ENCODE measurements around the gene FOXP1.

GRCh38 chr3:71579935-71580406 is 3.6 kb downstream of the FOXP1 start:
- no peak for TF ChIP-seq CTCF (IDR thresholded peaks at IDR 0.05)
- TF ChIP-seq POLR2A (IDR thresholded peaks at IDR 0.05): no peak

Measured in adrenal gland (tissue), 5 donors.